ENCODE measurements around the gene PLXNA2.

Gene PLXNA2

GRCh38 chr1:208036106-208036808 is 207.9 kb downstream of the PLXNA2 start:
- TF ChIP-seq FOXP2 (optimal IDR thresholded peaks at IDR 0.05; ENCODE audit: borderline replicate concordance, extremely low read depth, extremely low read length, insufficient read depth) (no peak), TAF1 (IDR thresholded peaks at IDR 0.05; ENCODE audit: borderline replicate concordance, insufficient read depth, low read length) (no peak), POLR2AphosphoS5 (IDR thresholded peaks at IDR 0.05; ENCODE audit: low read depth, low read length) (no peak), REST (IDR thresholded peaks at IDR 0.05; ENCODE audit: insufficient read depth in 1 of 2, low read depth in 2 of 2, low read length in 2 of 2) (no peak), SIN3A (IDR thresholded peaks at IDR 0.05; ENCODE audit: borderline replicate concordance, insufficient read depth, low read length) (no peak)

GRCh38 chr1:208034135-208034534 is 210.0 kb downstream of the PLXNA2 start:
- TF ChIP-seq SIN3A (IDR thresholded peaks at IDR 0.05; ENCODE audit: borderline replicate concordance, insufficient read depth, low read length) (no peak), REST (IDR thresholded peaks at IDR 0.05; ENCODE audit: insufficient read depth in 1 of 2, low read depth in 2 of 2, low read length in 2 of 2) (no peak), POLR2AphosphoS5 (IDR thresholded peaks at IDR 0.05; ENCODE audit: low read depth, low read length) (no peak), FOXP2 (optimal IDR thresholded peaks at IDR 0.05; ENCODE audit: borderline replicate concordance, extremely low read depth, extremely low read length, insufficient read depth) (no peak), TAF1 (IDR thresholded peaks at IDR 0.05; ENCODE audit: borderline replicate concordance, insufficient read depth, low read length) (no peak)

- TF ChIP-seq REST (IDR thresholded peaks at IDR 0.05; ENCODE audit: insufficient read depth in 1 of 2, low read depth in 2 of 2, low read length in 2 of 2) (no peak), FOXP2 (optimal IDR thresholded peaks at IDR 0.05; ENCODE audit: borderline replicate concordance, extremely low read depth, extremely low read length, insufficient read depth) (no peak), POLR2AphosphoS5 (IDR thresholded peaks at IDR 0.05; ENCODE audit: low read depth, low read length) (no peak), TAF1 (IDR thresholded peaks at IDR 0.05; ENCODE audit: borderline replicate concordance, insufficient read depth, low read length) (no peak), SIN3A (IDR thresholded peaks at IDR 0.05; ENCODE audit: borderline replicate concordance, insufficient read depth, low read length) (no peak)
Observed at GRCh38 chr1:208033236-208033635, 210.9 kb downstream of the PLXNA2 start.

- TF ChIP-seq TAF1 (IDR thresholded peaks at IDR 0.05; ENCODE audit: borderline replicate concordance, insufficient read depth, low read length): no peak
- TF ChIP-seq POLR2AphosphoS5 (IDR thresholded peaks at IDR 0.05; ENCODE audit: low read depth, low read length): no peak
- TF ChIP-seq REST (IDR thresholded peaks at IDR 0.05; ENCODE audit: insufficient read depth in 1 of 2, low read depth in 2 of 2, low read length in 2 of 2): no peak
Observed at GRCh38 chr1:208031932-208032320, 212.3 kb downstream of the PLXNA2 start.
